GM19463 (cell line): ENCODE results near the gene SLC22A12.

Experiments
- ATAC-seq: cut with Tn5 transposase; IDR thresholded peaks from one replicate; pipeline ENCODE4 v1.9.1; 2021; ENCODE audit warnings: mild to moderate bottlenecking, moderate library complexity; ENCODE audit not compliant: unreplicated experiment

The SLC22A12 gene

GRCh38 chr11:64643256-64643881 lies 52.3 kb downstream of the SLC22A12 start:
- no peak for ATAC-seq

- no peak for ATAC-seq
These were observed 53.1 kb downstream of the SLC22A12 start for GRCh38 chr11:64643920-64644646.

- no peak for ATAC-seq
These were observed 53.7 kb downstream of the SLC22A12 start for GRCh38 chr11:64644647-64645275.

GRCh38 chr11:64647019-64647779 lies 56.2 kb downstream of the SLC22A12 start:
- no peak for ATAC-seq

GRCh38 chr11:64648551-64648950 lies 57.5 kb downstream of the SLC22A12 start:
- ATAC-seq: no peak

GRCh38 chr11:64649291-64649697 lies 58.3 kb downstream of the SLC22A12 start:
- ATAC-seq: no peak

- ATAC-seq: no peak
These were observed 60.0 kb downstream of the SLC22A12 start for GRCh38 chr11:64650923-64651523.
